Measurements from ENCODE around the gene SERPINC1. TPM values are rescaled to one million over a fixed set of nuclear protein-coding genes. Genes with fewer than 3 reads are reported as not detected.
"Not testable (repeated sequence)": the region's sequence is repeated elsewhere in the genome, so short reads cannot be mapped to it uniquely, and the experiment has no call there.

Gene SERPINC1
- not detected for total RNA-seq

DNA sequence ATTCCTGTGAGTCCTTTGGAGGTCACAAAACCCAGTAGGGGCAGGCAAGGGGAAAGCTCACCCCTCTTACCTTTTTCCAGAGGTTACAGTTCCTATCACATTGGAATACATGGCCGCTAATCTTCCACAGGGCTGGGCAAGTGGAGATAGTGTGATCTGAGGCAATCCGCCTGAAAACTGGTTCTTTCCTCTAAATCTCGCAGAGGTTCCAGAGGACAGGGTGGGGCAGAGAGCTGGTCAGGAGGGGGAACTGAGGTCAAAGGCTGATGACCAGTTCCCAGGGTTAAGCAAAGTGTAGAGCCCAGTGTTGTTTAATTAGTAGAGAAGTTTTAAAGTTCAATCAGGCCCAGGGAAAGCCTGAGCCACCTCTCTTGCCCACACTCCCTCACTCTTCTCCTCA, at the start of gene SERPINC1:
TSS of gene SERPINC1 (minus strand) at position 179 of the 400 bp plus-strand sequence. CDS start at position 111, 68 bp downstream.
- Mint-ChIP-seq H3K27me3 (no peaks in the 10 kb centered on the region), H3K4me1 (ENCODE audit: low read depth) (no peaks in the 10 kb centered on the region), H3K4me3 (no peak within 1 kb of the TSS), H3K9me3 (no peaks in the 10 kb centered on the region), H3K36me3 (ENCODE audit: low read depth) (no peaks in the 10 kb centered on the region), H3K27ac (no peak within 1 kb of the TSS)
- intact Hi-C loops (cut with micrococcal nuclease) = no loop called here
- ChIA-PET CTCF (no interaction called here), POLR2A (no interaction called here)
- TF ChIP-seq, protein P1, sequence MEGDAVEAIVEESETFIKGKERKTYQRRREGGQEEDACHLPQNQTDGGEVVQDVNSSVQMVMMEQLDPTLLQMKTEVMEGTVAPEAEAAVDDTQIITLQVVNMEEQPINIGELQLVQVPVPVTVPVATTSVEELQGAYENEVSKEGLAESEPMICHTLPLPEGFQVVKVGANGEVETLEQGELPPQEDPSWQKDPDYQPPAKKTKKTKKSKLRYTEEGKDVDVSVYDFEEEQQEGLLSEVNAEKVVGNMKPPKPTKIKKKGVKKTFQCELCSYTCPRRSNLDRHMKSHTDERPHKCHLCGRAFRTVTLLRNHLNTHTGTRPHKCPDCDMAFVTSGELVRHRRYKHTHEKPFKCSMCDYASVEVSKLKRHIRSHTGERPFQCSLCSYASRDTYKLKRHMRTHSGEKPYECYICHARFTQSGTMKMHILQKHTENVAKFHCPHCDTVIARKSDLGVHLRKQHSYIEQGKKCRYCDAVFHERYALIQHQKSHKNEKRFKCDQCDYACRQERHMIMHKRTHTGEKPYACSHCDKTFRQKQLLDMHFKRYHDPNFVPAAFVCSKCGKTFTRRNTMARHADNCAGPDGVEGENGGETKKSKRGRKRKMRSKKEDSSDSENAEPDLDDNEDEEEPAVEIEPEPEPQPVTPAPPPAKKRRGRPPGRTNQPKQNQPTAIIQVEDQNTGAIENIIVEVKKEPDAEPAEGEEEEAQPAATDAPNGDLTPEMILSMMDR (IDR thresholded peaks at IDR 0.05) = no peak
- no peak for DNase-seq
- ATAC-seq = no peak

DNA sequence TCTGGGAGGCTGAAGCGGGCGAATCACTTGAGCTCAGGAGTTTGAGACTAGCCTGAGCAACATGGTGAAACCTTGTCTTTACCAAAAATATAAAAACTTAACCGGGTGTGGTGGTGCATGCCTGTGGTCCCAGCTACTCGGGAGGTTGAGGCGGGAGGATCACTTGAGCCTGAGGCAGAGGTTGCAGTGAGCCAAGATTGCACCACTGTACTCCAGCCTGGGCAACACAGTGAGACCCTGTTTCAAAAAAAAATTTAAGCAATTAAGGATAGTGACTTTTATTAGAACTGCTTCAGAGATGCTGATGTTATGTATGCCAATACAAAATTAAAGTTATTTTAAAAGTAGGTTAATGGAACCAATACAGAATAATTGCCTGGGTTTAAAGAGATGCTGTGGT, 48.8 kb upstream of the SERPINC1 start:
- H3K27me3 Mint-ChIP-seq; H3K4me1 Mint-ChIP-seq (ENCODE audit: low read depth); DNase-seq; H3K27ac Mint-ChIP-seq; H3K4me3 Mint-ChIP-seq; intact Hi-C loops (cut with micrococcal nuclease); H3K9me3 Mint-ChIP-seq; ATAC-seq: not testable (repeated sequence)
- ChIA-PET CTCF (interaction anchor here (1.5 kb wide), 1 partner anchor 23 kb away, joined by 3 read pairs; no protein-coding TSS in a partner anchor), POLR2A (interaction anchor here (1.0 to 1.1 kb wide), 2 partner anchors 68 to 192 kb away, joined by 3 read pairs; no protein-coding TSS in a partner anchor)
- H3K36me3 Mint-ChIP-seq (ENCODE audit: low read depth) = peaks cover 28% of the 10 kb centered on the region

DNA sequence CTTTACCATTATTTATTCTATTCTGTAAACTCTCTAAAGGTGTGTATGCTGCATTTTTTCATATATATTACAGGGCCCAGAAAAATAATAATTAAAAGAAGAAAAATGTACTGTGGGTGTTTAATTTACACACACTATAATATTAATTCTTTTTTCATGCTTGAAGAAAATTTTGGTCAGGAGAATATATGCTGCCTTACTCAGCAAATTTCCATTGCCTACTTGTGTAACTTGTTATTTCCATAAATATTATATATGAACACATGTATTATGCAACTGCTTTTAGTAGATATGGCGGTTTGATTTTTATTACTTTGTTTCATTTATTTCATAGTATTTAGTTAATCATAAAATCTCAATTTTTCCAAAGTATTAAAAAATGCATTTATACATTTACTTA, 46.4 kb upstream of the SERPINC1 start:
- Mint-ChIP-seq H3K4me1 (ENCODE audit: low read depth) (no peaks in the 10 kb centered on the region), H3K36me3 (ENCODE audit: low read depth) (peaks cover 30% of the 10 kb centered on the region), H3K4me3 (no peak overlapping the region), H3K27ac (no peak overlapping the region), H3K27me3 (no peaks in the 10 kb centered on the region), H3K9me3 (no peaks in the 10 kb centered on the region)
- CTCF ChIA-PET = no interaction called here
- TF ChIP-seq, protein P1 (IDR thresholded peaks at IDR 0.05) = no peak
- no peak for ATAC-seq
- POLR2A ChIA-PET = no interaction called here
- DNase-seq = no peak
- intact Hi-C loops (cut with micrococcal nuclease) = no loop called here

DNA sequence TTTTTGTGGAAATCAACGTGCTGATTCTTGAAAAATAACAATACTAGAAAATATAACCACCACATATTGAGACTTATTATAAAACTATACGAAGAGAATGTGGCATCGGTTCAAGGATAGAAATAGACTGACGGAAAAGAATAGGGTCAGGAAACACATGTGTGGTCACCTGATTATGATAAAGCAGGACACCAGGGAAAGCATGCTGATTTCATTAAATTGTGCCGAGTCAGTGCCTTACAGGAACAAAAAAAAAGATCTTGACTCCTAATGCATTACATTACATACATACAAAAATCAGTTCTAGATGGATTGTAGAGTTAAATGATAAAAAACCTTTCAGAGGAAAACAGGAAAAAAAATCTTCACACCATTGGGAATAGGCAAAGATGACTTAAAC, 43.5 kb upstream of the SERPINC1 start:
- H3K27me3 Mint-ChIP-seq = no peaks in the 10 kb centered on the region
- CTCF ChIA-PET = interaction anchor here (0.9 kb wide), 1 partner anchor 305 kb away, joined by 3 read pairs; no protein-coding TSS in a partner anchor
- POLR2A ChIA-PET = no interaction called here
- H3K27ac Mint-ChIP-seq = peak overlapping the region; percentile 40
- H3K9me3 Mint-ChIP-seq = no peaks in the 10 kb centered on the region
- intact Hi-C loops (cut with micrococcal nuclease) = no loop called here
- H3K36me3 Mint-ChIP-seq (ENCODE audit: low read depth) = peaks cover 25% of the 10 kb centered on the region
- DNase-seq (no peak), ATAC-seq (no peak)
- no peak overlapping the region for H3K4me3 Mint-ChIP-seq
- H3K4me1 Mint-ChIP-seq (ENCODE audit: low read depth) = no peaks in the 10 kb centered on the region
- TF ChIP-seq, protein P1 (IDR thresholded peaks at IDR 0.05) = no peak

DNA sequence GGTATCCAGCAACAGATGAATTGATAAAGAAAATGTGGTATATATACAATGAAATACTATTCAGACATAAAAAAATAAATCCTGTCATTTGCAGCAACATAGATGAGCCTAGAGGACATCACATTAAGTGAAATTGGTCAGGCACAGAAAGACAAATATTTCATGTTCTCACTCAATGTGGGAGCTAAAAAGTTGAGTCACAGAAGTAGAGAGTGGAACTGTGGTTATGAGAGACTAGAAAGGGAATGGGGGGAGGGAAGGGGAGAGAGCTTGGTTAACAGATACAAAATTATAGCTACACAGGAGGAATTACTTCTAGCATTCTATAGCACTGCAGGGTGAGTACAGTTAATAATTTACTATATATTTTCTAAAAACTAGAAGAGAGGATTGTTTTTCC, 37.1 kb upstream of the SERPINC1 start:
- ChIA-PET POLR2A (no interaction called here), CTCF (interaction anchor here (1.0 to 1.4 kb wide), 2 partner anchors 16 to 29 kb away, joined by 4 read pairs; no protein-coding TSS in a partner anchor)
- TF ChIP-seq, protein P1 (IDR thresholded peaks at IDR 0.05) = no peak
- H3K27me3 Mint-ChIP-seq = no peaks in the 10 kb centered on the region
- DNase-seq (no peak), ATAC-seq (peak; percentile 49)
- intact Hi-C loops (cut with micrococcal nuclease) = no loop called here
- H3K9me3 Mint-ChIP-seq = no peaks in the 10 kb centered on the region
- peaks cover 17% of the 10 kb centered on the region for H3K4me1 Mint-ChIP-seq (ENCODE audit: low read depth)
- H3K4me3 Mint-ChIP-seq = no peak overlapping the region
- H3K36me3 Mint-ChIP-seq (ENCODE audit: low read depth) = peaks cover 25% of the 10 kb centered on the region
- H3K27ac Mint-ChIP-seq = no peak overlapping the region
